B cell (primary cell): ENCODE results near the gene PPM1G. TPM values are rescaled to one million over a fixed set of nuclear protein-coding genes. Genes with fewer than 3 reads are reported as not detected.

Experiments
- ATAC-seq: fragments of 200-7000 bp; cut with Tn5 transposase; one replicate; pipeline ENCODE4 v1.10.0; 2021; ENCODE audit warnings: low read depth, mild to moderate bottlenecking, moderate number of reproducible peaks, moderate library complexity
- CTCF ChIA-PET: fragments of 350-600 bp; sonication (Branson Sonifier 250); formaldehyde crosslinking; loops from one replicate; lab custom pipeline; 2021; ENCODE audit warnings: antibody characterized with exemption, inconsistent platforms; lab: Charles Lee
- POLR2A ChIA-PET: fragments of 350-600 bp; sonication (Branson Sonifier 250); formaldehyde crosslinking; loops from one replicate; lab custom pipeline; 2021; ENCODE audit warnings: antibody characterized with exemption; lab: Charles Lee
- DNase-seq: peaks from one replicate; pipeline ENCODE4 v3.0.0; 2013
- H2AFZ ChIP-seq: 2 replicates; pipeline ENCODE4 v1.6.1; 2012; ENCODE audit warnings: mild to moderate bottlenecking, low read depth, low read length; ENCODE audit not compliant: insufficient read depth, poor library complexity, severe bottlenecking
- H3K27ac ChIP-seq, 2 donors: 1 replicate in 1 of 2; 2 replicates in 1 of 2; pipeline ENCODE4 v1.5.1; 2012 to 2013; ENCODE audit warnings: low read length in 2 of 2, mild to moderate bottlenecking in 2 of 2, moderate library complexity in 1 of 2
- H3K27me3 ChIP-seq, 4 experiments: fragments of 200-600 bp in 1 of 4; sonication (generic) in 1 of 4; replicated peaks in 1 of 4; 1 replicate in 2 of 4; 2 replicates in 2 of 4; pipeline versions ENCODE4 v1.6.1 to v1.7.0; 2013 to 2016; ENCODE audit warnings: low read length in 3 of 4, mild to moderate bottlenecking in 2 of 4, mixed read lengths in 1 of 4, moderate library complexity in 1 of 4; ENCODE audit not compliant: insufficient read depth in 4 of 4, control insufficient read depth in 3 of 4; ENCODE audit errors: control extremely low read depth in 1 of 4
- H3K36me3 ChIP-seq, 2 experiments: replicated peaks in 1 of 2; 1 replicate in 1 of 2; 2 replicates in 1 of 2; pipeline versions ENCODE4 v1.6.1 to v1.7.1; 2013; ENCODE audit warnings: low read length in 1 of 2; ENCODE audit not compliant: insufficient read depth in 2 of 2, control insufficient read depth in 1 of 2; ENCODE audit errors: control extremely low read depth in 1 of 2, extremely low read depth in 1 of 2
- H3K4me1 ChIP-seq, 2 donors: fragments of 200-600 bp in 1 of 2; sonication (generic) in 1 of 2; 1 replicate in 1 of 2; 2 replicates in 1 of 2; pipeline versions ENCODE4 v1.5.1 to v1.6.1; 2013 to 2017; ENCODE audit warnings: low read length in 2 of 2; ENCODE audit not compliant: control insufficient read depth in 2 of 2, insufficient read depth in 2 of 2
- H3K4me2 ChIP-seq: replicated peaks from 2 replicates; pipeline ENCODE3; 2012; ENCODE audit warnings: mild to moderate bottlenecking, low read depth, low read length; ENCODE audit not compliant: poor library complexity, severe bottlenecking
- H3K4me3 ChIP-seq, 5 experiments: fragments of 200-600 bp in 1 of 5; sonication (generic) in 1 of 5; 1 replicate in 3 of 5; 2 replicates in 2 of 5; pipeline versions ENCODE4 v1.5.1 to v1.7.0; 2011 to 2016; ENCODE audit warnings: low read length in 4 of 5, mild to moderate bottlenecking in 4 of 5, low read depth in 2 of 5, control low read depth in 1 of 5, moderate library complexity in 1 of 5; ENCODE audit not compliant: insufficient read depth in 1 of 5; ENCODE audit errors: control extremely low read depth in 1 of 5, extremely low read depth in 1 of 5
- H3K79me2 ChIP-seq: fragments of 200-600 bp; sonication (generic); one replicate; pipeline ENCODE4 v1.6.0; 2016; ENCODE audit warnings: low read length; ENCODE audit not compliant: control insufficient read depth, insufficient read depth
- H3K9ac ChIP-seq: fragments of 200-600 bp; sonication (generic); 2 replicates; pipeline ENCODE4 v1.6.1; 2017; ENCODE audit warnings: mild to moderate bottlenecking, low read length, moderate library complexity
- H3K9me3 ChIP-seq, 3 donors: one replicate each; pipeline versions ENCODE4 v1.6.1 to v1.7.1; 2013; ENCODE audit warnings: low read length in 2 of 3; ENCODE audit not compliant: control insufficient read depth in 2 of 3, insufficient read depth in 1 of 3; ENCODE audit errors: control extremely low read depth in 1 of 3
- H4K20me1 ChIP-seq: 2 replicates; pipeline ENCODE4 v1.6.0; 2012; ENCODE audit warnings: mild to moderate bottlenecking, low read length; ENCODE audit not compliant: insufficient read depth, control insufficient read depth, poor library complexity, severe bottlenecking
- H3K27ac Mint-ChIP-seq: one replicate; pipeline ENCODE4 v1.8.0; 2021; ENCODE audit warnings: mixed read lengths
- H3K27me3 Mint-ChIP-seq: one replicate; pipeline ENCODE4 v1.8.0; 2021; ENCODE audit warnings: mixed read lengths
- H3K4me1 Mint-ChIP-seq: one replicate; pipeline ENCODE4 v1.8.0; 2021; ENCODE audit warnings: mixed read lengths
- H3K4me3 Mint-ChIP-seq: one replicate; pipeline ENCODE4 v1.8.0; 2021; ENCODE audit warnings: mixed read lengths
- H3K9me3 Mint-ChIP-seq: one replicate; pipeline ENCODE4 v1.8.0; 2022; ENCODE audit warnings: mixed read lengths; ENCODE audit not compliant: insufficient read depth
- EZH2 ChIP-seq: IDR thresholded peaks from 2 replicates; pipeline ENCODE4 v1.6.1; 2012; ENCODE audit warnings: borderline replicate concordance, low read depth, mild to moderate bottlenecking, moderate library complexity, low read length; ENCODE audit not compliant: insufficient read depth, poor library complexity, severe bottlenecking
- WGBS: methylation state at CpG from one replicate; pipeline ENCODE4 v1.1.5; 2013; ENCODE audit warnings: missing lambda C conversion rate; ENCODE audit not compliant: insufficient coverage; 5-methylcytosine and 5-hydroxymethylcytosine counted together
- intact Hi-C: fragments of 100-400 bp; cut with micrococcal nuclease; formaldehyde crosslinking; loops from one replicate; pipeline ENCODE4 v1.10.0; 2022
- polyA plus RNA-seq: library from polyadenylated mRNA; depleted of rRNA; stranded (reverse); fragments of >200 nt; gene quantifications from 2 replicates; pipeline ENCODE4 v1.2.3, GENCODE V29; 2012
- total RNA-seq, 2 donors: library from RNA; stranded (reverse); fragments of 120-200 nt in 1 of 2; gene quantifications; 1 replicate in 1 of 2; 2 replicates in 1 of 2; pipeline versions ENCODE4 v1.2.3 to v1.2.4, GENCODE V29; 2013 to 2022
- TF ChIP-seq, protein P1 (sequence below): fragments of 200-600 bp; IDR thresholded peaks from one replicate; pipeline ENCODE4 v1.8.0; 2022; ENCODE audit warnings: antibody characterized with exemption, mild to moderate bottlenecking

Gene PPM1G
- total and polyA plus RNA-seq, 2 donors (not counting 1 experiment from before 2014, with no cell fraction given): 23.7 to 48.9 TPM

DNA sequence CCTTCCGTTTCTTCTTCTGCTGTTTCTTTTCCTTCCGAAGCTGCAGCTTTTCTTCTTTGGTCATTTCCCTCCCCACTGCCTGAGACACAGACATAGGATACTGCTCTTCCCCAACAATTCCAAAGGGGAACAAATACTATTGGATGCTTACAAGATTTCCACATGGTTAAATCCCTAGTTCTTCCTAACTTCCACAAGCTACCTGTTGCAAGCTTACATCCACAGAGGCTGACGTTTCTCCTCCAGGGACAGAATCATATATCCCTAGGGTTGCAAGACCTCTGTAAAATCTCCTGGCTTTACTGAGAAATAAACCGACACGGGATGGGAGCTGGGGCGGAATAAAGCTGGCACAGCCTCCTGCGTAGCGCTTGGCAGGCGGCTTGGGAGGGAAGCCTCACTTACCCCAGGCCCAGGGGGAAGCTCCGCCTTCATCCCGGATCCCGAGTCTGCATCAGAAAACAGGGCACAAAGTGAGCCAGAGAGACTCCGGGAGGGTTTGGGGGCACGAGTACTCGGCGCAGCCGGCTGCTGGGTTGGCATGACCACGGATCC is 39.8 kb downstream of the PPM1G start:
- Histone ChIP-seq H3K9me3 (no peaks in the 10 kb centered on the region), H3K4me3 (peak overlapping the region; percentile 76 to 96 (median 87)), H3K9ac (peak overlapping the region; percentile 95), H3K79me2 (peaks cover 64% of the 10 kb centered on the region), H3K27me3 (no peaks in the 10 kb centered on the region), H3K4me2 (peak overlapping the region; percentile 88), H2AFZ (peak overlapping the region; percentile 95), H3K4me1 (peaks cover 31 to 34% of the 10 kb centered on the region in 2 donors), H3K27ac (peak overlapping the region; percentile 64 to 95), H3K36me3 (peaks cover 0 to 55% of the 10 kb centered on the region in 2 experiments), H4K20me1 (peaks cover 16% of the 10 kb centered on the region)
- peak overlapping the region; percentile 100 for H3K27ac Mint-ChIP-seq
- peak overlapping the region; percentile 96 for H3K4me3 Mint-ChIP-seq
- ATAC-seq: no peak
- ChIA-PET POLR2A (interaction anchor here (1.1 to 4.2 kb wide), 3 partner anchors 9 to 40 kb away, joined by 3 to 34 read pairs (median 5); partner anchors contain the start of genes GTF3C2 and PPM1G), CTCF (interaction anchor here (0.8 to 3.9 kb wide), 10 partner anchors 9 to 68 kb away, joined by 3 to 14 read pairs (median 4); partner anchors contain the start of genes GTF3C2, NRBP1, PPM1G and ZNF513)
- H3K4me1 Mint-ChIP-seq: peaks cover 31% of the 10 kb centered on the region
- no peak for DNase-seq
- WGBS: 1% methylated on average over 18 of the region's 18 CpGs
- TF ChIP-seq EZH2: no peak
- TF ChIP-seq, protein P1, sequence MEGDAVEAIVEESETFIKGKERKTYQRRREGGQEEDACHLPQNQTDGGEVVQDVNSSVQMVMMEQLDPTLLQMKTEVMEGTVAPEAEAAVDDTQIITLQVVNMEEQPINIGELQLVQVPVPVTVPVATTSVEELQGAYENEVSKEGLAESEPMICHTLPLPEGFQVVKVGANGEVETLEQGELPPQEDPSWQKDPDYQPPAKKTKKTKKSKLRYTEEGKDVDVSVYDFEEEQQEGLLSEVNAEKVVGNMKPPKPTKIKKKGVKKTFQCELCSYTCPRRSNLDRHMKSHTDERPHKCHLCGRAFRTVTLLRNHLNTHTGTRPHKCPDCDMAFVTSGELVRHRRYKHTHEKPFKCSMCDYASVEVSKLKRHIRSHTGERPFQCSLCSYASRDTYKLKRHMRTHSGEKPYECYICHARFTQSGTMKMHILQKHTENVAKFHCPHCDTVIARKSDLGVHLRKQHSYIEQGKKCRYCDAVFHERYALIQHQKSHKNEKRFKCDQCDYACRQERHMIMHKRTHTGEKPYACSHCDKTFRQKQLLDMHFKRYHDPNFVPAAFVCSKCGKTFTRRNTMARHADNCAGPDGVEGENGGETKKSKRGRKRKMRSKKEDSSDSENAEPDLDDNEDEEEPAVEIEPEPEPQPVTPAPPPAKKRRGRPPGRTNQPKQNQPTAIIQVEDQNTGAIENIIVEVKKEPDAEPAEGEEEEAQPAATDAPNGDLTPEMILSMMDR: no peak
- intact Hi-C loops: loop anchor here (1.0 to 2.0 kb wide), 14 partner anchors 11 to 318 kb away; partner anchors contain the start of genes AGBL5, ATRAID, CAD and CCDC121
- H3K9me3 Mint-ChIP-seq: no peaks in the 10 kb centered on the region
- no peaks in the 10 kb centered on the region for H3K27me3 Mint-ChIP-seq

DNA sequence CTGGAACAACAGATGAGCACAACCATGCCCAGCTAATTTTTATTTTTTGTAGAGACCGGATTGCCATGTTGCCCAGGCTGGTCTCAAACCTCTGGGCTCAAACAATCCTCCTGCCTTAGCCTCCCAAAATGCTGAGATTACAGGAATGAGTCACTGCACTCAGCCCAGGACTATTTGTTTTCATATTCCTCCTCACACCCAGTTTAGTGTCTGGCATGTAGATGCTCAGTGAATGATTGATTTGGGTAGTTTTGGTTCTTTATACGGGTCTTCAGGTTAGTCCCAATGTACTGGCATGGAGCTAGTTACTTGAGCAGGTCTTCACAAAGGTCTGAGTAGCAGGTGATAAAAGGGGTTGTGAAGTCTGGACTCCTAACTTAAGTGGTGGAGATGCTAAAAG is 45.5 kb downstream of the PPM1G start:
- Histone ChIP-seq H3K4me1 (peaks cover 3 to 4% of the 10 kb centered on the region in 2 donors), H3K27ac (no peak overlapping the region), H3K4me2 (no peak overlapping the region), H2AFZ (no peak overlapping the region), H3K36me3 (peaks cover 0 to 42% of the 10 kb centered on the region in 2 experiments), H3K4me3 (no peak overlapping the region), H3K79me2 (peaks cover 12% of the 10 kb centered on the region), H3K27me3 (no peaks in the 10 kb centered on the region), H3K9ac (no peak overlapping the region), H4K20me1 (peaks cover 2% of the 10 kb centered on the region), H3K9me3 (no peaks in the 10 kb centered on the region)
- intact Hi-C loops: no loop called here
- ChIA-PET CTCF (no interaction called here), POLR2A (no interaction called here)
- Mint-ChIP-seq H3K27me3 (no peaks in the 10 kb centered on the region), H3K4me1 (peaks cover 5% of the 10 kb centered on the region), H3K4me3 (no peak overlapping the region), H3K27ac (no peak overlapping the region), H3K9me3 (no peaks in the 10 kb centered on the region)
- no peak for TF ChIP-seq EZH2
- TF ChIP-seq, protein P1: no peak
- WGBS: 88% methylated on average over 2 of the region's 2 CpGs
- DNase-seq (no peak), ATAC-seq (no peak)
